ENCODE results near the gene ASB6. TPM values are rescaled to one million over a fixed set of nuclear protein-coding genes. Genes with fewer than 3 reads are reported as not detected.

Gene ASB6, protein sequence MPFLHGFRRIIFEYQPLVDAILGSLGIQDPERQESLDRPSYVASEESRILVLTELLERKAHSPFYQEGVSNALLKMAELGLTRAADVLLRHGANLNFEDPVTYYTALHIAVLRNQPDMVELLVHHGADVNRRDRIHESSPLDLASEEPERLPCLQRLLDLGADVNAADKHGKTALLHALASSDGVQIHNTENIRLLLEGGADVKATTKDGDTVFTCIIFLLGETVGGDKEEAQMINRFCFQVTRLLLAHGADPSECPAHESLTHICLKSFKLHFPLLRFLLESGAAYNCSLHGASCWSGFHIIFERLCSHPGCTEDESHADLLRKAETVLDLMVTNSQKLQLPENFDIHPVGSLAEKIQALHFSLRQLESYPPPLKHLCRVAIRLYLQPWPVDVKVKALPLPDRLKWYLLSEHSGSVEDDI
- 18.9 and 20.1 TPM in 2 replicates for total RNA-seq

- Mint-ChIP-seq H3K9me3 (no peaks in the 10 kb centered on the region), H3K27ac (peak within 1 kb of the TSS; percentile 75), H3K27me3 (no peaks in the 10 kb centered on the region), H3K36me3 (ENCODE audit: low read depth) (peaks cover 19% of the 10 kb centered on the region), H3K4me3 (peak within 1 kb of the TSS; percentile 84), H3K4me1 (peaks cover 19% of the 10 kb centered on the region)
- intact Hi-C loops (cut with micrococcal nuclease): loop anchor here (1.0 to 2.0 kb wide), 7 partner anchors 16 to 502 kb away; partner anchors contain the start of genes NTMT1, TOR1A and TOR1B
- POLR2A ChIA-PET: interaction anchor here (0.5 to 2.3 kb wide), 3 partner anchors 16 to 595 kb away, joined by 3 to 6 read pairs (median 3); partner anchors contain the start of gene NTMT1
- DNase-seq (peak; percentile 100), ATAC-seq (ENCODE audit: low read depth) (peak; percentile 97)
- CTCF ChIA-PET: interaction anchor here (0.9 to 3.1 kb wide), 3 partner anchors 9 to 510 kb away, joined by 3 to 8 read pairs (median 5); no protein-coding TSS in a partner anchor
- TF ChIP-seq CTCF (IDR thresholded peaks at IDR 0.05): peak; percentile 93
Observed at GRCh38 chr9:129641750-129642585, at the start of gene ASB6. Gene ASB6 (minus strand): TSS chr9:129642151. CDS start chr9:129641999, 152 bp downstream.

- no peaks in the 10 kb centered on the region for H3K4me1 Mint-ChIP-seq
- TF ChIP-seq CTCF (IDR thresholded peaks at IDR 0.05): no peak
- H3K27me3 Mint-ChIP-seq: peaks cover 7% of the 10 kb centered on the region
- peaks cover 3% of the 10 kb centered on the region for H3K9me3 Mint-ChIP-seq
- intact Hi-C loops (cut with micrococcal nuclease): no loop called here
- no peak for DNase-seq
- H3K27ac Mint-ChIP-seq: no peak overlapping the region
- POLR2A ChIA-PET: no interaction called here
- H3K36me3 Mint-ChIP-seq (ENCODE audit: low read depth): no peaks in the 10 kb centered on the region
- no peak for ATAC-seq (ENCODE audit: low read depth)
- CTCF ChIA-PET: no interaction called here
- no peak overlapping the region for H3K4me3 Mint-ChIP-seq
Observed at GRCh38 chr9:129688285-129689043, 46.5 kb upstream of the ASB6 start.

GRCh38 chr9:129687391-129687790, 45.4 kb upstream of the ASB6 start:
- ATAC-seq (ENCODE audit: low read depth) (no peak), DNase-seq (no peak)
- peaks cover 2% of the 10 kb centered on the region for H3K27me3 Mint-ChIP-seq
- H3K4me1 Mint-ChIP-seq: no peaks in the 10 kb centered on the region
- no peak overlapping the region for H3K4me3 Mint-ChIP-seq
- no peak overlapping the region for H3K27ac Mint-ChIP-seq
- intact Hi-C loops (cut with micrococcal nuclease): no loop called here
- no peak for TF ChIP-seq CTCF (IDR thresholded peaks at IDR 0.05)
- ChIA-PET POLR2A (no interaction called here), CTCF (no interaction called here)
- H3K36me3 Mint-ChIP-seq (ENCODE audit: low read depth): no peaks in the 10 kb centered on the region
- H3K9me3 Mint-ChIP-seq: peaks cover under 1% of the 10 kb centered on the region

DNA sequence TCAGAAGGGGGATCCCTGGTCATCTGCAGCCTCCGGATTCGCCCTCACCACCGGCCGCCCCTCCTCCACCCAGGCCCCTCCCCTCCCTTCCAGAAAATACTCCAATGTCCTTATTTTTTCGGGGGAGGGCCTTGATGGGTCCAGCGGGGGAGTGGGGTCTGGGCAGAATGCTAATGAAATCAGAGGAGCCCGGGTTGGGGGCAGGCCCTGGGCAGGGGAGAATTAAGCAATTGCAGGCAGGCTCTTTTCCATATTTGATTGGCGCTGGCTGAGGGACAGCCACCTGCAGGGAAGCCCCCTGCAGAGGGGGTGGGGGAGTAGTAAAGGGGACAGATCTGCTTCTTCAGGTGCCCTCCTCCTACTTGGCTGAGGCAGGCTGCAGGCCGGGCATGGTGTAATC, 44.8 kb upstream of the ASB6 start:
- H3K9me3 Mint-ChIP-seq: no peaks in the 10 kb centered on the region
- no peak overlapping the region for H3K27ac Mint-ChIP-seq
- no peak overlapping the region for H3K4me3 Mint-ChIP-seq
- CTCF ChIA-PET: no interaction called here
- ATAC-seq (ENCODE audit: low read depth) (no peak), DNase-seq (no peak)
- H3K36me3 Mint-ChIP-seq (ENCODE audit: low read depth): no peaks in the 10 kb centered on the region
- POLR2A ChIA-PET: no interaction called here
- intact Hi-C loops (cut with micrococcal nuclease): no loop called here
- no peak for TF ChIP-seq CTCF (IDR thresholded peaks at IDR 0.05)
- H3K4me1 Mint-ChIP-seq: no peaks in the 10 kb centered on the region
- H3K27me3 Mint-ChIP-seq: peaks cover 2% of the 10 kb centered on the region
